Astrocyte (in vitro differentiated cells and primary cell): ENCODE results near the gene MKNK2. TPM values are rescaled to one million over a fixed set of nuclear protein-coding genes. Genes with fewer than 3 reads are reported as not detected.
"Not testable (repeated sequence)": the region's sequence is repeated elsewhere in the genome, so short reads cannot be mapped to it uniquely, and the experiment has no call there.

ENCODE experiments used
- DNase-seq: peaks from one replicate; pipeline ENCODE4 v3.0.0-alpha.2; 2010; ENCODE audit warnings: low read depth
- FAIRE-seq: peaks from 2 replicates; lab custom pipeline; 2011; peaks lifted over from hg19 to GRCh38; lab: Jason Lieb, UNC
- H2AFZ ChIP-seq: 2 replicates; pipeline ENCODE4 v1.6.0; 2012; ENCODE audit warnings: low read depth, low read length, inconsistent platforms
- H3K27ac ChIP-seq: 2 replicates; pipeline ENCODE4 v1.5.1; 2011; ENCODE audit warnings: low read depth, low read length, inconsistent platforms
- H3K27me3 ChIP-seq: 2 replicates; pipeline ENCODE4 v1.6.0; 2011; ENCODE audit warnings: low read length, inconsistent platforms; ENCODE audit not compliant: insufficient read depth
- H3K36me3 ChIP-seq: 2 replicates; pipeline ENCODE4 v1.5.1; 2011; ENCODE audit warnings: low read length, inconsistent platforms; ENCODE audit not compliant: insufficient read depth
- H3K4me1 ChIP-seq: 2 replicates; pipeline ENCODE4 v1.5.1; 2011; ENCODE audit warnings: low read length, inconsistent platforms; ENCODE audit not compliant: insufficient read depth
- H3K4me2 ChIP-seq: 2 replicates; pipeline ENCODE4 v1.6.0; 2012; ENCODE audit warnings: low read length, inconsistent platforms
- H3K4me3 ChIP-seq: 2 replicates; pipeline ENCODE4 v1.5.1; 2011; ENCODE audit warnings: low read depth, mild to moderate bottlenecking, low read length, inconsistent platforms; ENCODE audit not compliant: insufficient read depth
- H3K79me2 ChIP-seq: 2 replicates; pipeline ENCODE4 v1.6.0; 2012; ENCODE audit warnings: mild to moderate bottlenecking, low read length, inconsistent platforms; ENCODE audit not compliant: insufficient read depth
- H3K9ac ChIP-seq: 2 replicates; pipeline ENCODE4 v1.6.0; 2012; ENCODE audit warnings: mild to moderate bottlenecking, low read length, inconsistent platforms
- H3K9me3 ChIP-seq: 2 replicates; pipeline ENCODE4 v1.5.1; 2012; ENCODE audit warnings: low read depth, mild to moderate bottlenecking, low read length, inconsistent platforms; ENCODE audit not compliant: insufficient read depth
- H4K20me1 ChIP-seq: 2 replicates; pipeline ENCODE4 v1.6.0; 2012; ENCODE audit warnings: low read length, inconsistent platforms; ENCODE audit not compliant: insufficient read depth
- H3K27ac Mint-ChIP-seq: one replicate; pipeline ENCODE4 v1.8.0; 2021; ENCODE audit warnings: mild to moderate bottlenecking, mixed read lengths; ENCODE audit not compliant: unreplicated experiment
- H3K27me3 Mint-ChIP-seq: one replicate; pipeline ENCODE4 v1.8.0; 2021; ENCODE audit warnings: low read depth, mixed read lengths; ENCODE audit not compliant: unreplicated experiment
- H3K36me3 Mint-ChIP-seq: one replicate; pipeline ENCODE4 v1.8.0; 2021; ENCODE audit warnings: low read depth, mixed read lengths; ENCODE audit not compliant: unreplicated experiment
- H3K4me1 Mint-ChIP-seq: one replicate; pipeline ENCODE4 v1.8.0; 2021; ENCODE audit warnings: low read depth, mixed read lengths; ENCODE audit not compliant: unreplicated experiment
- H3K4me3 Mint-ChIP-seq: one replicate; pipeline ENCODE4 v1.8.0; 2021; ENCODE audit warnings: mild to moderate bottlenecking, moderate library complexity, mixed read lengths; ENCODE audit not compliant: unreplicated experiment
- H3K9me3 Mint-ChIP-seq: one replicate; pipeline ENCODE4 v1.8.0; 2021; ENCODE audit warnings: mild to moderate bottlenecking, mixed read lengths; ENCODE audit not compliant: unreplicated experiment
- CTCF ChIP-seq: IDR thresholded peaks from 2 replicates; pipeline ENCODE4 v1.5.1; 2011; ENCODE audit warnings: low read depth, mild to moderate bottlenecking, inconsistent platforms, low read length, moderate library complexity; ENCODE audit not compliant: insufficient read depth
- EZH2 ChIP-seq: IDR thresholded peaks from 2 replicates; pipeline ENCODE4 v1.6.1; 2012; ENCODE audit warnings: mild to moderate bottlenecking, low read length, inconsistent platforms; ENCODE audit not compliant: insufficient read depth
- total RNA-seq: library from RNA; stranded (reverse); gene quantifications from 2 replicates; pipeline ENCODE4 v1.2.1, GENCODE V29; 2021

Gene MKNK2
- total RNA-seq, 1 donor from 2014 or later, result 146 TPM

- Mint-ChIP-seq H3K27me3 (no peaks in the 10 kb centered on the region), H3K27ac (no peak overlapping the region)
- TF ChIP-seq CTCF, result no peak
- TF ChIP-seq EZH2, result no peak
These were observed 16.1 kb downstream of the MKNK2 start for GRCh38 chr19:2034729-2035589.

DNA sequence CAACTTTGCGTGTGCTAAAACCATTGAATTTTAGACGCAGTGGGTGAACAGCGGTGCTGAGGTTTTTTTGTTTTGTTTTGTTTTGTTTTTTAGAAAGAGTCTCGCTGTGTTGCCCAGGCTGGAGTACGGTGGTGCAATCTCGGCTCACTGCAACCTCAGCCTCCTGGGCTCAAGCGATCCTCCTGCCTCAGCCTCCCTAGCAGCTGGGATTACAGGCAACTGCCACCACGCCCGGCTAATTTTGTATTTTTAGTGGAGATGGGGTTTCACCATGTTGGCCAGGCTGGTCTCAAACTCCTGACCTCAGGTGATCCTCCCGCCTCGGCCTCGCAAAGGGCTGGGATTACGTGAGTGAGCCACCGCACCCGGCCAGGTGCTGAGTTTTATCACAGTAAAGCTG, 16.8 kb downstream of the MKNK2 start:
- not testable (repeated sequence) for H3K27me3 Mint-ChIP-seq, H3K27ac Mint-ChIP-seq, H3K36me3 ChIP-seq, H3K36me3 Mint-ChIP-seq, H3K27ac ChIP-seq, DNase-seq, H3K9ac ChIP-seq, H3K9me3 ChIP-seq, H3K9me3 Mint-ChIP-seq, H3K79me2 ChIP-seq, H2AFZ ChIP-seq, H4K20me1 ChIP-seq, H3K27me3 ChIP-seq, H3K4me2 ChIP-seq, H3K4me3 Mint-ChIP-seq, FAIRE-seq, H3K4me3 ChIP-seq, H3K4me1 Mint-ChIP-seq
- H3K4me1 ChIP-seq, result peaks cover 10% of the 10 kb centered on the region

More at GRCh38 chr19:2034729-2035589, 16.1 kb downstream of the MKNK2 start:
- DNase-seq (no peak), FAIRE-seq (no peak)
- Histone ChIP-seq H3K36me3 (no peaks in the 10 kb centered on the region), H3K4me3 (no peak overlapping the region), H2AFZ (no peak overlapping the region), H3K9ac (no peak overlapping the region), H3K4me1 (peaks cover 10% of the 10 kb centered on the region), H3K9me3 (peaks cover 4% of the 10 kb centered on the region), H3K27ac (no peak overlapping the region), H3K27me3 (no peaks in the 10 kb centered on the region), H3K79me2 (no peaks in the 10 kb centered on the region), H3K4me2 (no peak overlapping the region), H4K20me1 (no peaks in the 10 kb centered on the region)
- peaks cover 2% of the 10 kb centered on the region for H3K9me3 Mint-ChIP-seq
- no peaks in the 10 kb centered on the region for H3K36me3 Mint-ChIP-seq
- no peak overlapping the region for H3K4me3 Mint-ChIP-seq
- peaks cover 6% of the 10 kb centered on the region for H3K4me1 Mint-ChIP-seq

DNA sequence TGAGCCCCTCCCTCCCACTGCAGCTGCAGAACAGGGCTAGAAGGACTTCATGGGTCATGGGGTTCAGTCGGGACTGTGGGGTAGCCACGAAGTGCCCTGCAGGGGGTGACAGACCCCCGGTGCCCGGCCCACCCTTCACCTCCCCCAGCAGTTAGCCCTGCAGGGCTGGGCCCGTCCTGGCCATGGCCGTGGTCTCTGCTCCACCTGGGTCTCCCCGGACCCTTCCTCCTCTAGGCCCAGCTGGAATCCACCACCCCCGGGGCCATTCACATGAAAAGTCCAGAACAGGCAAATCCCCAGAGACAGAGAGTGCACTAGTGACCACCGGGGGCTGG, 17.3 kb downstream of the MKNK2 start:
- Mint-ChIP-seq H3K27me3 (no peaks in the 10 kb centered on the region), H3K36me3 (no peaks in the 10 kb centered on the region), H3K9me3 (peaks cover 2% of the 10 kb centered on the region), H3K27ac (no peak overlapping the region), H3K4me1 (peaks cover 6% of the 10 kb centered on the region), H3K4me3 (no peak overlapping the region)
- Histone ChIP-seq H3K27ac (no peak overlapping the region), H3K79me2 (no peaks in the 10 kb centered on the region), H4K20me1 (no peaks in the 10 kb centered on the region), H2AFZ (no peak overlapping the region), H3K9ac (no peak overlapping the region), H3K27me3 (no peaks in the 10 kb centered on the region), H3K4me2 (no peak overlapping the region), H3K4me1 (peaks cover 12% of the 10 kb centered on the region), H3K36me3 (no peaks in the 10 kb centered on the region), H3K9me3 (peaks cover 4% of the 10 kb centered on the region), H3K4me3 (no peak overlapping the region)
- TF ChIP-seq CTCF, result no peak
- TF ChIP-seq EZH2, result no peak
- FAIRE-seq (no peak), DNase-seq (no peak)
